Measurements from ENCODE around the gene TSPAN33. TPM values are rescaled to one million over a fixed set of nuclear protein-coding genes. Genes with fewer than 3 reads are reported as not detected.

TSPAN33 gene
- total RNA-seq, 2 donors from 2014 or later: 9.8 to 11.1 TPM

- Histone ChIP-seq H3K36me3 (no peaks in the 10 kb centered on the region), H3K4me1 (no peaks in the 10 kb centered on the region), H3K4me3 (no peak overlapping the region), H3K27ac (no peak overlapping the region), H3K9me3 (no peaks in the 10 kb centered on the region), H3K27me3 (no peaks in the 10 kb centered on the region)
- TF ChIP-seq, protein P1, sequence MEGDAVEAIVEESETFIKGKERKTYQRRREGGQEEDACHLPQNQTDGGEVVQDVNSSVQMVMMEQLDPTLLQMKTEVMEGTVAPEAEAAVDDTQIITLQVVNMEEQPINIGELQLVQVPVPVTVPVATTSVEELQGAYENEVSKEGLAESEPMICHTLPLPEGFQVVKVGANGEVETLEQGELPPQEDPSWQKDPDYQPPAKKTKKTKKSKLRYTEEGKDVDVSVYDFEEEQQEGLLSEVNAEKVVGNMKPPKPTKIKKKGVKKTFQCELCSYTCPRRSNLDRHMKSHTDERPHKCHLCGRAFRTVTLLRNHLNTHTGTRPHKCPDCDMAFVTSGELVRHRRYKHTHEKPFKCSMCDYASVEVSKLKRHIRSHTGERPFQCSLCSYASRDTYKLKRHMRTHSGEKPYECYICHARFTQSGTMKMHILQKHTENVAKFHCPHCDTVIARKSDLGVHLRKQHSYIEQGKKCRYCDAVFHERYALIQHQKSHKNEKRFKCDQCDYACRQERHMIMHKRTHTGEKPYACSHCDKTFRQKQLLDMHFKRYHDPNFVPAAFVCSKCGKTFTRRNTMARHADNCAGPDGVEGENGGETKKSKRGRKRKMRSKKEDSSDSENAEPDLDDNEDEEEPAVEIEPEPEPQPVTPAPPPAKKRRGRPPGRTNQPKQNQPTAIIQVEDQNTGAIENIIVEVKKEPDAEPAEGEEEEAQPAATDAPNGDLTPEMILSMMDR (IDR thresholded peaks at IDR 0.05): no peak
- no peak for DNase-seq (ENCODE audit: low spot score)
These were observed 57.7 kb downstream of the TSPAN33 start for GRCh38 chr7:129202058-129202777.

DNA sequence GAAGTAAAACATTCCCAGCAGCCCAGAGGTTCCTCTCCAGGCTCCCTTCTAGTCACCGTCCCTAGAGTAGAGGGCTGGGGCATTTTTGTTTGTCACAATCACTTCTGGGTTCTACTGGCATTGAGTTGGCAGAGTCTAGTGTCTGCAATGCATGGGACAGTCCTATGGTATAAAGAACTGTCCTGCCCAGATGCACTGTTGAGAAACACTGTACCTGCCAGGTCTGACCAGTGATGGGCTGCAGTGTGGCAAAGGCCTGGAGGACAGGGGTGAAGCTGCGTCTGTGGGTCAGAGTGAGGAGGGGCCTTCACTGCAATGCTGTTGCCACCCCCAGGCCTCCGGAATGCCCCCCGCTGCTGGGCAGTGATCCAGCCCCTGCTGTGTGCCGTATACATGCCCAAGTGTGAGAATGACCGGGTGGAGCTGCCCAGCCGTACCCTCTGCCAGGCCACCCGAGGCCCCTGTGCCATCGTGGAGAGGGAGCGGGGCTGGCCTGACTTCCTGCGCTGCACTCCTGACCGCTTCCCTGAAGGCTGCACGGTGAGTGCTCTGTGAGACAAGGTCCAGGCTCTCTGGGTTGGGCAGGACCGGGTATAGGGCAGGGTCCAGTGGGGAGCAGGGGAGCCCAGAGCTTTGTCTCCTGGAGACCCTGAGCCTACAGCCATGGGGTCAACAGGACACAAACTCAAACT lies 58.7 kb downstream of the TSPAN33 start:
- Histone ChIP-seq H3K9me3 (no peaks in the 10 kb centered on the region), H3K27ac (no peak overlapping the region), H3K4me1 (no peaks in the 10 kb centered on the region), H3K4me3 (no peak overlapping the region), H3K36me3 (no peaks in the 10 kb centered on the region), H3K27me3 (no peaks in the 10 kb centered on the region)
- TF ChIP-seq, protein P1 (IDR thresholded peaks at IDR 0.05): no peak
- no peak for DNase-seq (ENCODE audit: low spot score)

- no peak for DNase-seq (ENCODE audit: low spot score)
- peaks cover 0 to under 1% of the 10 kb centered on the region in 2 donors for H3K4me1 ChIP-seq
- TF ChIP-seq, protein P1 (IDR thresholded peaks at IDR 0.05): no peak
These were observed 60.8 kb downstream of the TSPAN33 start for GRCh38 chr7:129205126-129205818.

DNA sequence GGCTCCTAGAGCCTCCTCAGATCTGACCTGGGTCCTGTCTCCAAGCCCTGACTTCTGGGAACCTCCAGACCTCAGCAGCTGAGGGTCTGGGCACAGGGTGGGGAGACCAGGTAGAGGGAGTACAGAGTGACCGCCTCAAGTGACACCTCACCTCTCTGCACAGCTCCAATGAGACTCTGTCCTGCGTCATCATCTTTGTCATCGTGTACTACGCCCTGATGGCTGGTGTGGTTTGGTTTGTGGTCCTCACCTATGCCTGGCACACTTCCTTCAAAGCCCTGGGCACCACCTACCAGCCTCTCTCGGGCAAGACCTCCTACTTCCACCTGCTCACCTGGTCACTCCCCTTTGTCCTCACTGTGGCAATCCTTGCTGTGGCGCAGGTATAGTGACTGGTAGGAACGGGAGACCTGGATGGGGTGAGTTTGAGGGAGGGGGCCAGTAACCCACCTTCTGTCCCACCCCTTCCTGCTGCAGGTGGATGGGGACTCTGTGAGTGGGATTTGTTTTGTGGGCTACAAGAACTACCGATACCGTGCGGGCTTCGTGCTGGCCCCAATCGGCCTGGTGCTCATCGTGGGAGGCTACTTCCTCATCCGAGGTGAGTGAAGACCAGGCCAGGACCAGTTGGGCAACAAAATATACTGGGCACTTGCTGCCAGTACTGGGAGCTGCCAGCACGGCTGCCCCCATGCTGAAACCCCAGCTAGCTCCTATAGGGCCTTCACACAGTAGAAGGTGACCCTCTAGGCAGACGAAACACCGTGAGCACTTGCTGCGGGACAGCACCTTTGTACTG lies 61.7 kb downstream of the TSPAN33 start:
- H3K9me3 ChIP-seq: no peaks in the 10 kb centered on the region

More at GRCh38 chr7:129205126-129205818, 60.8 kb downstream of the TSPAN33 start:
- H3K36me3 ChIP-seq: no peaks in the 10 kb centered on the region
- H3K27me3 ChIP-seq: no peaks in the 10 kb centered on the region
- no peak overlapping the region for H3K4me3 ChIP-seq
- no peaks in the 10 kb centered on the region for H3K9me3 ChIP-seq
- no peak overlapping the region for H3K27ac ChIP-seq

DNA sequence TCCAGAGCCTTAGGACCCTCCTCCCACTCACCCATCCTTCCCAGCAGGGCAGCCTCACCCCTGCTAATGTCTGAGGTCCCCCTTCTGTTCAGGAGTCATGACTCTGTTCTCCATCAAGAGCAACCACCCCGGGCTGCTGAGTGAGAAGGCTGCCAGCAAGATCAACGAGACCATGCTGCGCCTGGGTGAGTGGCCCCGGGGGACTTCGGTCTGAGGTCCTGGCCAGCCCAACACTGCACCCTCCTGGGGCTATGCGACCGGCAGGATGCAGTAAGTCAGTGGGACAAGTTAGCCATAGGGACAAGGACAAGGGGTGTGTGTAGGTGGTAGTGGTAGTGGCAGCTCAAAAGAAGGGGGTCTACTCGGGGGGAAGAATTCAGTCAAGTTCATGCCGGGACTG lies 64.2 kb downstream of the TSPAN33 start:
- H3K4me3 ChIP-seq: no peak overlapping the region
- peaks cover 0 to 7% of the 10 kb centered on the region in 2 donors for H3K4me1 ChIP-seq
- no peak for DNase-seq (ENCODE audit: low spot score)
- no peaks in the 10 kb centered on the region for H3K27me3 ChIP-seq
- TF ChIP-seq, protein P1 (IDR thresholded peaks at IDR 0.05): no peak
- H3K9me3 ChIP-seq: no peaks in the 10 kb centered on the region
- no peaks in the 10 kb centered on the region for H3K36me3 ChIP-seq
- H3K27ac ChIP-seq: no peak overlapping the region

More for the DNA sequence above, 61.7 kb downstream of the TSPAN33 start:
- Histone ChIP-seq H3K27ac (no peak overlapping the region), H3K36me3 (no peaks in the 10 kb centered on the region), H3K4me1 (peaks cover 0 to 7% of the 10 kb centered on the region in 2 donors), H3K4me3 (no peak overlapping the region), H3K27me3 (no peaks in the 10 kb centered on the region)
- no peak for DNase-seq (ENCODE audit: low spot score)
- TF ChIP-seq, protein P1 (IDR thresholded peaks at IDR 0.05): no peak
